Measurements from ENCODE around the gene OXCT1. TPM values are rescaled to one million over a fixed set of nuclear protein-coding genes. Genes with fewer than 3 reads are reported as not detected.

Gene OXCT1
- total and polyA plus RNA-seq, 2 experiments from 2014 or later, result 16.1 to 20.5 TPM

- H3K4me1 ChIP-seq (ENCODE audit: insufficient read depth), result no peaks in the 10 kb centered on the region
- in situ Hi-C loops (cut with MboI), result no loop called here
These were observed 12.5 kb upstream of the OXCT1 start for GRCh38 chr5:41882765-41883164.

GRCh38 chr5:41878643-41879478, 8.6 kb upstream of the OXCT1 start:
- no peaks in the 10 kb centered on the region for H3K9me3 ChIP-seq (ENCODE audit: low read depth)
- no peak overlapping the region for H3K27ac ChIP-seq
- DNase-seq, result no peak
- H4K20me1 ChIP-seq (ENCODE audit: insufficient read depth), result no peaks in the 10 kb centered on the region
- no peak for TF ChIP-seq EZH2 (IDR thresholded peaks at IDR 0.05; ENCODE audit: insufficient read depth, poor library complexity, severe bottlenecking)
- no peak overlapping the region for H3K9ac ChIP-seq
- H3K79me2 ChIP-seq (ENCODE audit: insufficient read depth), result no peaks in the 10 kb centered on the region
- H3K4me1 ChIP-seq (ENCODE audit: insufficient read depth), result no peaks in the 10 kb centered on the region
- H3K27me3 ChIP-seq (replicated peaks; ENCODE audit: insufficient read depth), result 0 out of 2 replicates have a peak, but pooled peaks cover 3% of the 10 kb centered on the region
- no peak overlapping the region for H3K4me3 ChIP-seq
- in situ Hi-C loops (cut with MboI), result no loop called here
- no peak overlapping the region for H2AFZ ChIP-seq
- H3K36me3 ChIP-seq (ENCODE audit: low read depth), result no peaks in the 10 kb centered on the region
- H3F3A ChIP-seq (ENCODE audit: insufficient read depth), result no peaks in the 10 kb centered on the region
- 49 to 56% methylated on average over 3 of the region's 3 CpGs for WGBS, 2 experiments (ENCODE audit: low coverage in 1 of 2, low lambda C conversion rate in 2 of 2, missing lambda C conversion rate in 2 of 2)
- H3K9me2 ChIP-seq (ENCODE audit: insufficient read depth), result no peaks in the 10 kb centered on the region
- no peak overlapping the region for H3K4me2 ChIP-seq (ENCODE audit: unreplicated experiment)

More at GRCh38 chr5:41882765-41883164, 12.5 kb upstream of the OXCT1 start:
- Histone ChIP-seq H3K27me3 (replicated peaks; ENCODE audit: insufficient read depth) (no peaks in the 10 kb centered on the region), H3K9me3 (ENCODE audit: low read depth) (no peaks in the 10 kb centered on the region), H3K9me2 (ENCODE audit: insufficient read depth) (no peaks in the 10 kb centered on the region), H3K36me3 (ENCODE audit: low read depth) (no peaks in the 10 kb centered on the region), H3K79me2 (ENCODE audit: insufficient read depth) (no peaks in the 10 kb centered on the region), H3K4me3 (no peak overlapping the region), H3K9ac (no peak overlapping the region), H3K4me2 (ENCODE audit: unreplicated experiment) (no peak overlapping the region), H3F3A (ENCODE audit: insufficient read depth) (no peaks in the 10 kb centered on the region), H3K27ac (no peak overlapping the region), H4K20me1 (ENCODE audit: insufficient read depth) (no peaks in the 10 kb centered on the region), H2AFZ (no peak overlapping the region; the same call in 1 of the 2 replicates)
- TF ChIP-seq EZH2 (IDR thresholded peaks at IDR 0.05; ENCODE audit: insufficient read depth, poor library complexity, severe bottlenecking), result no peak
- TF ChIP-seq EZH2phosphoT487 (IDR thresholded peaks at IDR 0.05; ENCODE audit: insufficient read depth, low read depth), result no peak
- 30 to 40% methylated on average over 5 of the region's 5 CpGs for WGBS, 2 experiments (ENCODE audit: low coverage in 1 of 2, low lambda C conversion rate in 2 of 2, missing lambda C conversion rate in 2 of 2)
- DNase-seq, result no peak

GRCh38 chr5:41878173-41878572, 7.9 kb upstream of the OXCT1 start:
- WGBS, 2 experiments (ENCODE audit: low coverage in 1 of 2, low lambda C conversion rate in 2 of 2, missing lambda C conversion rate in 2 of 2), result 44 to 50% methylated on average over 2 of the region's 2 CpGs
- Histone ChIP-seq H3K36me3 (ENCODE audit: low read depth) (no peaks in the 10 kb centered on the region), H3K4me2 (ENCODE audit: unreplicated experiment) (no peak overlapping the region), H3K27me3 (replicated peaks; ENCODE audit: insufficient read depth) (0 out of 2 replicates have a peak, but pooled peaks cover 3% of the 10 kb centered on the region), H3K9me3 (ENCODE audit: low read depth) (no peaks in the 10 kb centered on the region), H3K9ac (no peak overlapping the region), H4K20me1 (ENCODE audit: insufficient read depth) (no peaks in the 10 kb centered on the region), H3F3A (ENCODE audit: insufficient read depth) (no peaks in the 10 kb centered on the region), H3K79me2 (ENCODE audit: insufficient read depth) (no peaks in the 10 kb centered on the region), H3K4me1 (ENCODE audit: insufficient read depth) (no peaks in the 10 kb centered on the region), H3K27ac (no peak overlapping the region), H3K9me2 (ENCODE audit: insufficient read depth) (no peaks in the 10 kb centered on the region), H2AFZ (no peak overlapping the region), H3K4me3 (no peak overlapping the region)
- in situ Hi-C loops (cut with MboI), result no loop called here
- DNase-seq, result no peak
- TF ChIP-seq EZH2 (IDR thresholded peaks at IDR 0.05; ENCODE audit: insufficient read depth, poor library complexity, severe bottlenecking) (no peak), EZH2phosphoT487 (IDR thresholded peaks at IDR 0.05; ENCODE audit: insufficient read depth, low read depth) (no peak)

GRCh38 chr5:41877408-41877807, 7.2 kb upstream of the OXCT1 start:
- H3K27me3 ChIP-seq (replicated peaks; ENCODE audit: insufficient read depth), result 0 out of 2 replicates have a peak, but pooled peaks cover 3% of the 10 kb centered on the region
- DNase-seq, result no peak
- H3K9me3 ChIP-seq (ENCODE audit: low read depth), result no peaks in the 10 kb centered on the region
- no peak for TF ChIP-seq EZH2 (IDR thresholded peaks at IDR 0.05; ENCODE audit: insufficient read depth, poor library complexity, severe bottlenecking)
- TF ChIP-seq EZH2phosphoT487 (IDR thresholded peaks at IDR 0.05; ENCODE audit: insufficient read depth, low read depth), result no peak
- 65 to 83% methylated on average over 1 of the region's 1 CpG for WGBS, 2 experiments (ENCODE audit: low coverage in 1 of 2, low lambda C conversion rate in 2 of 2, missing lambda C conversion rate in 2 of 2)
- in situ Hi-C loops (cut with MboI), result no loop called here
- H2AFZ ChIP-seq, result no peak overlapping the region
- H4K20me1 ChIP-seq (ENCODE audit: insufficient read depth), result no peaks in the 10 kb centered on the region
- no peaks in the 10 kb centered on the region for H3K9me2 ChIP-seq (ENCODE audit: insufficient read depth)
- H3F3A ChIP-seq (ENCODE audit: insufficient read depth), result peaks cover 1% of the 10 kb centered on the region; the same call in 1 of the 2 replicates
- no peaks in the 10 kb centered on the region for H3K79me2 ChIP-seq (ENCODE audit: insufficient read depth)
- H3K36me3 ChIP-seq (ENCODE audit: low read depth), result no peaks in the 10 kb centered on the region
- H3K4me1 ChIP-seq (ENCODE audit: insufficient read depth), result no peaks in the 10 kb centered on the region
- H3K4me2 ChIP-seq (ENCODE audit: unreplicated experiment), result no peak overlapping the region
- H3K9ac ChIP-seq, result no peak overlapping the region
- H3K27ac ChIP-seq, result no peak overlapping the region
- no peak overlapping the region for H3K4me3 ChIP-seq

Data from GM23248 (cell line).